B cell (primary cell): Measurements from ENCODE around the gene POTEG.
"Not testable (repeated sequence)": the region's sequence is repeated elsewhere in the genome, so short reads cannot be mapped to it uniquely, and the experiment has no call there.

Source experiments
- EZH2 ChIP-seq: IDR thresholded peaks from 2 replicates; pipeline ENCODE4 v1.6.1; 2012; ENCODE audit warnings: borderline replicate concordance, low read depth, mild to moderate bottlenecking, moderate library complexity, low read length; ENCODE audit not compliant: insufficient read depth, poor library complexity, severe bottlenecking
- TF ChIP-seq, protein P1 (sequence below): fragments of 200-600 bp; IDR thresholded peaks from one replicate; pipeline ENCODE4 v1.8.0; 2022; ENCODE audit warnings: antibody characterized with exemption, mild to moderate bottlenecking

DNA sequence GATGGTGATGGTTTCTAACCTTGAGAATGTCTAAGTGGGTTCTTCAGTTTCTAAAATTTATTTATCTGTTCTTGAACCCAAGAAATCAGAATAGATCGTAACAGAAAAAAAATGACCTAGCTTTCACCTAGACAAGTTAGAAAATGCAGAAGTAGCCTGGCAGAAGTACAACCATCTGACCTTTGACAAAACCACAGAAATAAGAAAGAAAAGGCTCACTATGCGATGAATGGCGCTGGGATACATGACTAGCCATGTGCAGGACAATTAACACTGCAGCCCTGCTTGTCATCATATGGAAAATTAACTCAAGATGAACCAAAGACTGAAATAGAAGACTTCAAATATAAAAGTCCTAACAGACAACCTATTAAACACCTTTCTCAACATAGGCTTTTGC is 5.7 kb upstream of the POTEG start:
- TF ChIP-seq, protein P1, sequence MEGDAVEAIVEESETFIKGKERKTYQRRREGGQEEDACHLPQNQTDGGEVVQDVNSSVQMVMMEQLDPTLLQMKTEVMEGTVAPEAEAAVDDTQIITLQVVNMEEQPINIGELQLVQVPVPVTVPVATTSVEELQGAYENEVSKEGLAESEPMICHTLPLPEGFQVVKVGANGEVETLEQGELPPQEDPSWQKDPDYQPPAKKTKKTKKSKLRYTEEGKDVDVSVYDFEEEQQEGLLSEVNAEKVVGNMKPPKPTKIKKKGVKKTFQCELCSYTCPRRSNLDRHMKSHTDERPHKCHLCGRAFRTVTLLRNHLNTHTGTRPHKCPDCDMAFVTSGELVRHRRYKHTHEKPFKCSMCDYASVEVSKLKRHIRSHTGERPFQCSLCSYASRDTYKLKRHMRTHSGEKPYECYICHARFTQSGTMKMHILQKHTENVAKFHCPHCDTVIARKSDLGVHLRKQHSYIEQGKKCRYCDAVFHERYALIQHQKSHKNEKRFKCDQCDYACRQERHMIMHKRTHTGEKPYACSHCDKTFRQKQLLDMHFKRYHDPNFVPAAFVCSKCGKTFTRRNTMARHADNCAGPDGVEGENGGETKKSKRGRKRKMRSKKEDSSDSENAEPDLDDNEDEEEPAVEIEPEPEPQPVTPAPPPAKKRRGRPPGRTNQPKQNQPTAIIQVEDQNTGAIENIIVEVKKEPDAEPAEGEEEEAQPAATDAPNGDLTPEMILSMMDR: not testable (repeated sequence)
- TF ChIP-seq EZH2: not testable (repeated sequence)
